ENCODE data around the gene PPP2R3A.
"Not testable (repeated sequence)": the region's sequence is repeated elsewhere in the genome, so short reads cannot be mapped to it uniquely, and the experiment has no call there.

PPP2R3A gene

GRCh38 chr3:136186846-136187245, 221.3 kb downstream of the PPP2R3A start:
- no peak overlapping the region for H3K4me3 ChIP-seq (ENCODE audit: low read depth, low read length)
- no peak for DNase-seq (ENCODE audit: low read depth)

- DNase-seq (ENCODE audit: low read depth) = no peak
- no peak overlapping the region for H3K4me3 ChIP-seq (ENCODE audit: low read depth, low read length)
Measured at GRCh38 chr3:136187868-136188267, 222.3 kb downstream of the PPP2R3A start.

- no peak for DNase-seq (ENCODE audit: low read depth)
- no peak overlapping the region for H3K4me3 ChIP-seq (ENCODE audit: low read depth, low read length)
Measured at GRCh38 chr3:136189043-136189442, 223.5 kb downstream of the PPP2R3A start.

- no peak overlapping the region for H3K4me3 ChIP-seq (ENCODE audit: low read depth, low read length)
- DNase-seq (ENCODE audit: low read depth) = no peak
Measured at GRCh38 chr3:136189859-136190617, 224.5 kb downstream of the PPP2R3A start.

GRCh38 chr3:136192195-136192594, 226.7 kb downstream of the PPP2R3A start:
- peak overlapping the region; percentile 92 for H3K4me3 ChIP-seq (ENCODE audit: low read depth, low read length)
- DNase-seq (ENCODE audit: low read depth) = not testable (repeated sequence)

GRCh38 chr3:136192831-136193230, 227.3 kb downstream of the PPP2R3A start:
- DNase-seq (ENCODE audit: low read depth) = no peak

GRCh38 chr3:136193278-136194054, 227.9 kb downstream of the PPP2R3A start:
- H3K4me3 ChIP-seq (ENCODE audit: low read depth, low read length) = peak overlapping the region; percentile 92
- DNase-seq (ENCODE audit: low read depth) = no peak

More at GRCh38 chr3:136192831-136193230, 227.3 kb downstream of the PPP2R3A start:
- peak overlapping the region; percentile 92 for H3K4me3 ChIP-seq (ENCODE audit: low read depth, low read length)

GRCh38 chr3:136194409-136195257, 229.1 kb downstream of the PPP2R3A start:
- DNase-seq (ENCODE audit: low read depth) = no peak
- peak overlapping the region; percentile 92 for H3K4me3 ChIP-seq (ENCODE audit: low read depth, low read length)

- DNase-seq (ENCODE audit: low read depth) = peak; percentile 39
- H3K4me3 ChIP-seq (ENCODE audit: low read depth, low read length) = peak overlapping the region; percentile 92
Measured at GRCh38 chr3:136195258-136196063, 229.9 kb downstream of the PPP2R3A start.

- DNase-seq (ENCODE audit: low read depth) = no peak
- peak within 1 kb of the TSS; percentile 92 for H3K4me3 ChIP-seq (ENCODE audit: low read depth, low read length)
Measured at GRCh38 chr3:136196064-136196400, 230.5 kb downstream of the PPP2R3A start, which contains the start of gene MSL2. TSS of gene MSL2 (minus strand) at chr3:136196335. CDS start at chr3:136195113, 1,222 bp downstream.

- peak; percentile 99 for DNase-seq (ENCODE audit: low read depth)
- peak overlapping the region; percentile 92 for H3K4me3 ChIP-seq (ENCODE audit: low read depth, low read length)
Measured at GRCh38 chr3:136196401-136197158, 231.1 kb downstream of the PPP2R3A start.

GRCh38 chr3:136197159-136197793, 231.7 kb downstream of the PPP2R3A start:
- no peak for DNase-seq (ENCODE audit: low read depth)
- peak overlapping the region; percentile 92 for H3K4me3 ChIP-seq (ENCODE audit: low read depth, low read length)

All from skeletal muscle cell (primary cell).